Measurements from ENCODE around the gene S100A11.
A peak's percentile ranks its signal among the peaks of the same experiment; 100 is the strongest.

The S100A11 gene

DNA sequence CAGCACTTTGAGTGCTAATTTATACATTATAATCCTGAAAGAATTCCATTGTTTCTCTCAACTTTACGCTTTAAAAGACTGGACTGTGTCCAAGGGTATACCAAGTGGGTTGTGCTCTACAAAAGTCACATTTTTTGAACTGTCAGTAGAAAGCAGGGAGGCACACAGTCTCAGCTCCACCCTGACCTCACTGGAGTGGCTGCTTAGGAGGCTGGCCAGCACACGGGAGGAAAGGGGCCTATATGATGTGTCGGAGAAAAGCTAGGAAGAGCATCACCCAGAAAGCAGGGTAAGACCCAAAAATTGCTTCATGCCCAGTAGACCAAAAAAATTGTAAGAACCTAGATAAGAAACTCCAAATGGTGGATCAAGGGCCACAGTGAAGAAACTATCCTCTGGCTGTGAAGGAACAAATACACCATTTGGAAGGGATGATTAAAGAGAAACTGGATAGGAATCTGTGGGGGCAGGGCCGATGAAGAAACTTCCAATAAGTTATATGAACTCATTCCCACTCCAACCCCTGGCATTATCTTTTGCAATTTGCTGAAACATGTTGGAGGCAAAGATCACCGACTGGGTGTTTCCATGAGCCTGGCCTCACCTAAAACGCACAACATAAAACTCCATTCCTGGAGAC lies 45.0 kb downstream of the S100A11 start:
- FAIRE-seq: no peak
- no peak for DNase-seq (ENCODE audit: insufficient read length, low spot score)
- TF ChIP-seq POU2F2 (IDR thresholded peaks at IDR 0.05; ENCODE audit: low read depth, low read length) (no peak), POLR2AphosphoS5 (IDR thresholded peaks at IDR 0.05; ENCODE audit: low read depth, low read length) (no peak), PAX5 (IDR thresholded peaks at IDR 0.05; ENCODE audit: insufficient read depth, low read length, severe bottlenecking) (no peak), SPI1 (IDR thresholded peaks at IDR 0.05; ENCODE audit: low read depth, low read length) (no peak), POLR2A (IDR thresholded peaks at IDR 0.05; ENCODE audit: low read depth, low read length) (no peak), TAF1 (IDR thresholded peaks at IDR 0.05; ENCODE audit: low read depth, low read length) (no peak)

DNA sequence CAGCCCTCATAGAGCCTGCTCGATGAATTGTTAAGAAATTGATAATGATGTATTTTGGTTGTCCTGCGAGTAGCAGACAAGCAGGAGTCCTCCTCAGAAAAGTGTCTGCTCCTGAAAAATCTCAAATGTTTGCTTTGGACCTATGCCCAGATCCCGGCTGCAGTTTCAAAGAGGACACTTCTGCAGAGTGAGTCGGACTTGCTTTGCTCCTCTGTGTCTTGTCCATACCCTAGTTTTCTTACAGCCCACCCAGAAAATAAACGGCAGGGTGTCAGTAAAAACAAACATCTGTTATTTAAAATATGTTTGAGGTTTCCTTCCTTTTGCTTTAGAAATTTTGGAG lies 46.0 kb downstream of the S100A11 start:
- FAIRE-seq: no peak

GRCh38 chr1:151990058-151990855 lies 46.5 kb downstream of the S100A11 start:
- DNase-seq (ENCODE audit: insufficient read length, low spot score) (no peak), FAIRE-seq (no peak)
- TF ChIP-seq POU2F2 (IDR thresholded peaks at IDR 0.05; ENCODE audit: low read depth, low read length) (no peak), POLR2AphosphoS5 (IDR thresholded peaks at IDR 0.05; ENCODE audit: low read depth, low read length) (no peak)

More for the DNA sequence above, 46.0 kb downstream of the S100A11 start:
- no peak for DNase-seq (ENCODE audit: insufficient read length, low spot score)
- TF ChIP-seq POLR2AphosphoS5 (IDR thresholded peaks at IDR 0.05; ENCODE audit: low read depth, low read length) (no peak), POLR2A (IDR thresholded peaks at IDR 0.05; ENCODE audit: low read depth, low read length) (no peak), SPI1 (IDR thresholded peaks at IDR 0.05; ENCODE audit: low read depth, low read length) (no peak)

DNA sequence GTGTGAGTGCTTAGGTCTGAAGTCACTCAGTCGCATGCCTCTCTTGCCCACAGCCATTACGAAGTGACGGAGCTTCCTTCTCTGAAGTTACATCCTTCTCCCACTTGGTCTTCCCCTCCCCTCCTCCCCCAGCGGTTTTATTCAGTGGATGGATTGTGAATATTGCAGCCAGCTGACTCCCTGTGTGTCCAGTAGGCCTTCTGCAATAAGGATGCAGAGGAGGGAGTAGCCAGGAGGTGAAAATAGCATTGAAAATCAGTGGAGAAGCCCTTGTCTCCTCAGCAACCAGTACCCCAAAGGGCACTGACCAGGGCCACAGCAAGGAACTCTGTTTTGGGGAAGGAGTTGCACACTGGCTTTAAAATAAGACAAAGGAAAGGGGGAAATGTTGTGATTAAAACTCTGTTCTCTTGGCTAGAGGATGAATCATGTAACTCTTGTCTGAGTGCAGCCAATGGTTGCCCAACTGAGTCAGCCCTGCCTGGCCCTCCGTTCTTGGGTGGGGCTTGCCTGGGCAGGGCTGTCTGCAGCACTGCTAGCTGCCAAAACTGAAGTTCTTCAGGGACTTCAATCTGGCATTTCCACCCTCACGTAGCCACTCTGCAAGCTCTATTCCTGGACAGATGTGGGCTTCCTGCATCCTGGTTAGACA lies 47.5 kb downstream of the S100A11 start:
- DNase-seq (ENCODE audit: insufficient read length, low spot score) (no peak), FAIRE-seq (no peak)
- TF ChIP-seq POLR2AphosphoS5 (IDR thresholded peaks at IDR 0.05; ENCODE audit: low read depth, low read length) (no peak), POU2F2 (IDR thresholded peaks at IDR 0.05; ENCODE audit: low read depth, low read length) (no peak), PAX5 (IDR thresholded peaks at IDR 0.05; ENCODE audit: insufficient read depth, low read length, severe bottlenecking) (no peak), TAF1 (IDR thresholded peaks at IDR 0.05; ENCODE audit: low read depth, low read length) (no peak), POLR2A (IDR thresholded peaks at IDR 0.05; ENCODE audit: low read depth, low read length) (no peak), SPI1 (IDR thresholded peaks at IDR 0.05; ENCODE audit: low read depth, low read length) (no peak)

DNA sequence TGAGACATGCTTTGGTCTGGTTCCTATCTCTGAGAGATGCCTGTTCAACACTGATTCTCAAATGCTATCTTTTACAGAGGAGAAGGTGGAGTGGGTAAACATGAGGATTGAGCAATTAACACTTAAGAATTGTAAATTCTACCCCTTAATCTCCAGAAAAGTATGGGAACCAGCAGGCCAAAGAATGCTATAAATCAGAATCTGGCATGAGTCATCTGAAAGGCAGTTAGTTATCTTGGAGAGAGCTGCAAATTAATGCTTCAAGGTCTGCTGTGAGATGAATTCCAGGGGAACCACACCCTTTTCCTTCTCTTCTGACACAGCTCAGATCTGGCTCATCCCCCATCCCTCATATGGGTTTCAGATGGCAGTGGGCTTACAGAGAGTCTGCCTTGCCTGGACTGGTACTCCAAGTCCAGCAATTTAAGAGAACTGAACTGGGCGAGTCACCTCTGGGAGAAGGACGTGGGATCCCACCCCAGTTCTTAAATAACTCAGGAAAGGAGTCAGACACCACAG lies 48.3 kb downstream of the S100A11 start:
- FAIRE-seq: no peak
- no peak for DNase-seq (ENCODE audit: insufficient read length, low spot score)
- TF ChIP-seq SPI1 (IDR thresholded peaks at IDR 0.05; ENCODE audit: low read depth, low read length) (no peak), POLR2AphosphoS5 (IDR thresholded peaks at IDR 0.05; ENCODE audit: low read depth, low read length) (no peak), PAX5 (IDR thresholded peaks at IDR 0.05; ENCODE audit: insufficient read depth, low read length, severe bottlenecking) (no peak), POLR2A (IDR thresholded peaks at IDR 0.05; ENCODE audit: low read depth, low read length) (no peak), TAF1 (IDR thresholded peaks at IDR 0.05; ENCODE audit: low read depth, low read length) (no peak), POU2F2 (IDR thresholded peaks at IDR 0.05; ENCODE audit: low read depth, low read length) (no peak)

DNA sequence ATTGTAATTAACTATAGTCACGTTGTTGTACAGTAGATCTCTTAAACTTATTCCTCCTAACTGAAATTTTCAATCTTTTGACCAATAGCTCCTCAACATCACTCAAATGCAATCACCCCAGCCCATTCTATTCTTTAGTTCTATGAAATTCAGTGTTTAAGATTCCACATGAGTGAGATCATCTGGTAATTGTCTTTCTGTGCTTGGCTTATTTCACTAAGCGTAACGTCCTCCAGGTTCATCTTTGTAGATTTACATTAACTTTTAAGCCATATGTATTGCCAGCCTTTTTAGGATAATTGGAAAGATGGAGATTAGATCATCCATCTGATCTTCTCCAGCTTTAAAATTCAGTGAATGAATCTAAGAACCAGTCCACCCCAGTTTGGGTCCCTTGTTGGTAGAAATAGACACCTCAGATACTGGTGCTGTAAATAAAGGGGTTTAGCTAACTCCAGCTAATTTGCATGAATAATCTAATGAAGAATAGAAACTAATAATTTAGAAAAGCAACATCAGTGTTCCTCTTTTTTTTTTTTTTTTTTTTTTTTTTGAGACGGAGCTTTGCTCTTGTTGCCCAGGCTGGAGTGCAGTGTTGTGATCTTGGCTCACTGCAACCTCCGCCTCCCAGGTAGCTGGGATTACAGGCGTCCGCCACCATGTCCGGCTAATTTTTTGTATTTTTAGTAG lies 50.2 kb downstream of the S100A11 start:
- FAIRE-seq (no peak), DNase-seq (ENCODE audit: insufficient read length, low spot score) (no peak)
- TF ChIP-seq SPI1 (IDR thresholded peaks at IDR 0.05; ENCODE audit: low read depth, low read length) (no peak), POU2F2 (IDR thresholded peaks at IDR 0.05; ENCODE audit: low read depth, low read length) (no peak), POLR2AphosphoS5 (IDR thresholded peaks at IDR 0.05; ENCODE audit: low read depth, low read length) (no peak)

DNA sequence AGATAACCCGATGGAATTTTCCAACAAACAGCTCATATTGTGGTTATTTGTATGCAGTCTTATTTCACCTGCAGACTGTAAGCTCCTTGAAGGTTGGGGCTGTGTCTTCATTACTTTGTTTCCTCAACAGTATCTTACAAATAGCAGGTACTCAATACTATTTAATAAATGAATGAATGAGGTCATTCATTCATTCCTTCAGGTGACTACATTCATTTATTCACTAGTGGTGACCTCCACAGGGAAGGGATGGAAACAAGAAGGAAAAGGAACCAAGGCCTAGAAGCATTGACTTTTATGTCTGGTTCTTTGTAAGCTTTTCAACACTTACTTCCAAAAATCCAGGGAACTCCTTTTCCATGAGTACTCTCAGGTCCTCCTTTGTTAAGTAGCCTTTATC lies 51.0 kb downstream of the S100A11 start:
- FAIRE-seq (no peak), DNase-seq (ENCODE audit: insufficient read length, low spot score) (no peak)
- TF ChIP-seq PAX5 (IDR thresholded peaks at IDR 0.05; ENCODE audit: insufficient read depth, low read length, severe bottlenecking) (no peak), POU2F2 (IDR thresholded peaks at IDR 0.05; ENCODE audit: low read depth, low read length) (no peak), POLR2A (IDR thresholded peaks at IDR 0.05; ENCODE audit: low read depth, low read length) (no peak), SPI1 (IDR thresholded peaks at IDR 0.05; ENCODE audit: low read depth, low read length) (no peak)

GRCh38 chr1:151985270-151985669 lies 51.5 kb downstream of the S100A11 start:
- TF ChIP-seq TAF1 (IDR thresholded peaks at IDR 0.05; ENCODE audit: low read depth, low read length) (no peak), PAX5 (IDR thresholded peaks at IDR 0.05; ENCODE audit: insufficient read depth, low read length, severe bottlenecking) (no peak), POLR2AphosphoS5 (IDR thresholded peaks at IDR 0.05; ENCODE audit: low read depth, low read length) (no peak), SPI1 (IDR thresholded peaks at IDR 0.05; ENCODE audit: low read depth, low read length) (no peak), POU2F2 (IDR thresholded peaks at IDR 0.05; ENCODE audit: low read depth, low read length) (no peak), POLR2A (IDR thresholded peaks at IDR 0.05; ENCODE audit: low read depth, low read length) (no peak)
- DNase-seq (ENCODE audit: insufficient read length, low spot score): no peak
- no peak for FAIRE-seq

DNA sequence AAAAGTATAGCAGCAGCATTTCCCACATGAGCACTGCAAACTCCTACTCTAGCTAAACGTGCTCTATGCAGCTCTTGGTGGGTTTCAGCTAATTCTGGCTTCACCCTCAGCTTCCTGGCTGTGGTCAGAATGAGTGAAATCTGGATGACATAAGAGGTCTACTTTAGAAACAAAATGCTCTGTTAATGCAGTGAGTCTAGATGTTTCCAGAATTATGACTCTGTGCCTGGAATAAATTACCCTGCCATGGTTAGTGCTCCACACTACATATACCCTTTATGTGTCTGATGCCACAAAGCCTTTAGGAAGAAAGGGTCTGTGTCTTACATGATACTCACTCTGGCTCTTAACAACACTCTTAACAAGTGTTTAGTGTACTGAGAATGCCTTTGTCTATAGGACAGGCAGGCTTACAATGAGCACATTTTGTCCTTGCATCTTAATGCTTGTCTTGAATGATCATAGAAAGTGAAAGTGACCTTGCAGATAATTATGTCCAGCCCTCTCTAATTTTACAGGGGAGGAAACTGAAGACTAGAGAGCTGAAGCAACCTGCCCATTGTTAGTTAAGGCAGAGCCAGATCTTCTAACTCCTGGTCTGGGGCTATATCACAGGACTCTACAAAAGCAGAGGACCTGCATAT lies 52.4 kb downstream of the S100A11 start:
- no peak for TF ChIP-seq POLR2A (IDR thresholded peaks at IDR 0.05; ENCODE audit: low read depth, low read length)
- TF ChIP-seq PAX5 (IDR thresholded peaks at IDR 0.05; ENCODE audit: insufficient read depth, low read length, severe bottlenecking): peak; percentile 70
- 0 out of 2 replicates have a peak, but pooled peaks have one; percentile 69 for TF ChIP-seq POU2F2 (IDR thresholded peaks at IDR 0.05; ENCODE audit: low read depth, low read length)
- no peak for TF ChIP-seq SPI1 (IDR thresholded peaks at IDR 0.05; ENCODE audit: low read depth, low read length)
- no peak for TF ChIP-seq POLR2AphosphoS5 (IDR thresholded peaks at IDR 0.05; ENCODE audit: low read depth, low read length)
- TF ChIP-seq TAF1 (IDR thresholded peaks at IDR 0.05; ENCODE audit: low read depth, low read length): no peak
- peak; percentile 43 for FAIRE-seq
- peak; percentile 41 for DNase-seq (ENCODE audit: insufficient read length, low spot score)

Measured in GM12891 (cell line).